ENCODE results near the gene NRXN3. TPM values are rescaled to one million over a fixed set of nuclear protein-coding genes. Genes with fewer than 3 reads are reported as not detected.
"Not testable (repeated sequence)": the region's sequence is repeated elsewhere in the genome, so short reads cannot be mapped to it uniquely, and the experiment has no call there.

The NRXN3 gene
- total and polyA plus RNA-seq, 2 donors (not counting 1 experiment from before 2014, with no cell fraction given), result 0.83 to 34.6 TPM

- Histone ChIP-seq H3K4me2 (ENCODE audit: extremely low read depth, insufficient read depth, low read length) (no peak overlapping the region), H3K79me2 (ENCODE audit: control insufficient read depth, insufficient read depth, low read length) (no peaks in the 10 kb centered on the region), H3K27me3 (ENCODE audit: control insufficient read depth, insufficient read depth, low read length) (no peaks in the 10 kb centered on the region), H3K9ac (ENCODE audit: insufficient read depth, low read length) (no peak overlapping the region), H3K4me3 (replicated peaks in 1 of 4; ENCODE audit: control extremely low read depth in 1 of 4, insufficient read depth in 1 of 4, low read depth in 3 of 4, low read length in 4 of 4) (no peak overlapping the region), H3K4me1 (ENCODE audit: control insufficient read depth, extremely low read depth, insufficient read depth, low read length) (no peaks in the 10 kb centered on the region), H2AFZ (ENCODE audit: low read length) (no peak overlapping the region), H4K20me1 (ENCODE audit: control insufficient read depth, extremely low read depth, insufficient read depth, low read length) (no peaks in the 10 kb centered on the region), H3K27ac (ENCODE audit: insufficient read depth, low read length) (no peak overlapping the region), H3K9me3 (ENCODE audit: control insufficient read depth, insufficient read depth, low read depth, low read length) (no peaks in the 10 kb centered on the region), H3K36me3 (ENCODE audit: control insufficient read depth, insufficient read depth, low read length) (no peaks in the 10 kb centered on the region)
- no peak for DNase-seq (ENCODE audit: low read depth in 2 of 2)
- no peak for TF ChIP-seq EZH2 (IDR thresholded peaks at IDR 0.05; ENCODE audit: low read length, missing control alignments)
- TF ChIP-seq CTCF (conservative IDR thresholded peaks at IDR 0.05 in 1 of 2, IDR thresholded peaks at IDR 0.05 in 1 of 2; ENCODE audit: low read depth in 1 of 2, low read length in 2 of 2), result no peak
Observed at GRCh38 chr14:78432046-78432445, 261.9 kb downstream of the NRXN3 start.

DNA sequence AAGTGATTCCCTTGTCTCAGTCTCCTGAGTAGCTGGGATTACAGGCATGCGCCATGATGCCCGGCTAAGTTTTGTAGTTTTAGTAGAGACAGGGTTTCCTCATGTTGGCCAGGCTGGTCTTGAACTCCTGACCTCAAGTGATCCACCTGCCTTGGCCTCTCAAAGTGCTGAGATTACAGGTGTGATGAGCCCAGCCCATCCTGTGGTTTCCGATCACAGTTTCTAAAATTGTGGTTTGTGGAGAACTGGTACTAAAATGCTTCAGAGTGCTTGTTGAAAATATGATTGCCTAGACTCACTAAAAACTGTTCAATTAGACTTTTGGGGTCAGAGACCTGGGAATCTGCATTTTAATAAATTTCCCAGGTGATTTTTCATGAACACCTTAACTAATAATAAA is 267.3 kb downstream of the NRXN3 start:
- not testable (repeated sequence) for H3K79me2 ChIP-seq (ENCODE audit: control insufficient read depth, insufficient read depth, low read length); H3K27ac ChIP-seq (ENCODE audit: insufficient read depth, low read length); H3K36me3 ChIP-seq (ENCODE audit: control insufficient read depth, insufficient read depth, low read length); H3K4me1 ChIP-seq (ENCODE audit: control insufficient read depth, extremely low read depth, insufficient read depth, low read length); H2AFZ ChIP-seq (ENCODE audit: low read length); H3K4me2 ChIP-seq (ENCODE audit: extremely low read depth, insufficient read depth, low read length); H3K9ac ChIP-seq (ENCODE audit: insufficient read depth, low read length); H3K27me3 ChIP-seq (ENCODE audit: control insufficient read depth, insufficient read depth, low read length); H3K4me3 ChIP-seq (replicated peaks in 1 of 4; ENCODE audit: control extremely low read depth in 1 of 4, insufficient read depth in 1 of 4, low read depth in 3 of 4, low read length in 4 of 4); H3K9me3 ChIP-seq (ENCODE audit: control insufficient read depth, insufficient read depth, low read depth, low read length); H4K20me1 ChIP-seq (ENCODE audit: control insufficient read depth, extremely low read depth, insufficient read depth, low read length); DNase-seq (ENCODE audit: low read depth in 2 of 2)

DNA sequence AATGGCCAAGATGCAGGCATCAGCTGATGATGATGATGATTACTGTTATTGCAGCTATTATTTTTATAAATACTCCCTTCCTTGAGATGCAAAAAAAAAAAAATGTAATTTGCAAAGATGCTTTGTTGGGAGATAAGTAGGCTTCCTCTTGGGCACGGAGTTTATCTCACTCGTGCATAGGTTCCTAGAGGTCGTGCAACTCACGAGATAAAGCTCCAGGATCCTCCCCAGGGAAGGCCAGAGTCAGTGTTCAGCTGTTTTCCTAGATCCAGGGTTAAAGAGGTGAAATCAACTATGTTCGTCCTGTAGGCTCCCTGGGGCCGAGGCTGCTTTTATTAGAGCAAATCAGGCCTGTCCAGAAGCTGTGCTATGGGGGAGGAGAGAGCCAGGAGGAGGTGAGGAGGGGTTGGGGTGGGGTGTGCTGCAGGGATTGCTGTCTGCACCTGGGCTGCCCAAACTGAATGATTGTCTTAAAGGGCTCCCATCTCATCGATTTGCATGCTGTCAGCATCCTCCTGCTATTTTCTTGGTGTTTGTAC is 270.3 kb downstream of the NRXN3 start:
- H3K9ac ChIP-seq (ENCODE audit: insufficient read depth, low read length), result no peak overlapping the region

More for the DNA sequence above, 270.3 kb downstream of the NRXN3 start:
- TF ChIP-seq CTCF (conservative IDR thresholded peaks at IDR 0.05 in 1 of 2, IDR thresholded peaks at IDR 0.05 in 1 of 2; ENCODE audit: low read depth in 1 of 2, low read length in 2 of 2) (no peak), EZH2 (IDR thresholded peaks at IDR 0.05; ENCODE audit: low read length, missing control alignments) (no peak)
- Histone ChIP-seq H3K4me2 (ENCODE audit: extremely low read depth, insufficient read depth, low read length) (no peak overlapping the region), H4K20me1 (ENCODE audit: control insufficient read depth, extremely low read depth, insufficient read depth, low read length) (no peaks in the 10 kb centered on the region), H3K27ac (ENCODE audit: insufficient read depth, low read length) (no peak overlapping the region), H3K4me3 (replicated peaks in 1 of 4; ENCODE audit: control extremely low read depth in 1 of 4, insufficient read depth in 1 of 4, low read depth in 3 of 4, low read length in 4 of 4) (no peak overlapping the region), H3K27me3 (ENCODE audit: control insufficient read depth, insufficient read depth, low read length) (no peaks in the 10 kb centered on the region), H3K9me3 (ENCODE audit: control insufficient read depth, insufficient read depth, low read depth, low read length) (no peaks in the 10 kb centered on the region), H3K36me3 (ENCODE audit: control insufficient read depth, insufficient read depth, low read length) (no peaks in the 10 kb centered on the region), H3K79me2 (ENCODE audit: control insufficient read depth, insufficient read depth, low read length) (no peaks in the 10 kb centered on the region), H3K4me1 (ENCODE audit: control insufficient read depth, extremely low read depth, insufficient read depth, low read length) (no peaks in the 10 kb centered on the region), H2AFZ (ENCODE audit: low read length) (no peak overlapping the region)
- DNase-seq (ENCODE audit: low read depth in 2 of 2), result no peak

Measured in fibroblast of lung (primary cell).